Stimulated activated CD4-positive, alpha-beta T cell treated with anti-CD3 and anti-CD28 coated beads, Interleukin-15, amount 100 ng/mL, for 1 hour (primary cell): ENCODE data around the gene AURKAIP1.
"Not testable (repeated sequence)": the region's sequence is repeated elsewhere in the genome, so short reads cannot be mapped to it uniquely, and the experiment has no call there.

ENCODE experiments used
- DNase-seq, 2 donors: peaks; one replicate each; pipeline ENCODE4 v3.0.0-alpha.2; 2020; ENCODE audit warnings: low read depth in 1 of 2, low spot score in 1 of 2

AURKAIP1 gene

DNA sequence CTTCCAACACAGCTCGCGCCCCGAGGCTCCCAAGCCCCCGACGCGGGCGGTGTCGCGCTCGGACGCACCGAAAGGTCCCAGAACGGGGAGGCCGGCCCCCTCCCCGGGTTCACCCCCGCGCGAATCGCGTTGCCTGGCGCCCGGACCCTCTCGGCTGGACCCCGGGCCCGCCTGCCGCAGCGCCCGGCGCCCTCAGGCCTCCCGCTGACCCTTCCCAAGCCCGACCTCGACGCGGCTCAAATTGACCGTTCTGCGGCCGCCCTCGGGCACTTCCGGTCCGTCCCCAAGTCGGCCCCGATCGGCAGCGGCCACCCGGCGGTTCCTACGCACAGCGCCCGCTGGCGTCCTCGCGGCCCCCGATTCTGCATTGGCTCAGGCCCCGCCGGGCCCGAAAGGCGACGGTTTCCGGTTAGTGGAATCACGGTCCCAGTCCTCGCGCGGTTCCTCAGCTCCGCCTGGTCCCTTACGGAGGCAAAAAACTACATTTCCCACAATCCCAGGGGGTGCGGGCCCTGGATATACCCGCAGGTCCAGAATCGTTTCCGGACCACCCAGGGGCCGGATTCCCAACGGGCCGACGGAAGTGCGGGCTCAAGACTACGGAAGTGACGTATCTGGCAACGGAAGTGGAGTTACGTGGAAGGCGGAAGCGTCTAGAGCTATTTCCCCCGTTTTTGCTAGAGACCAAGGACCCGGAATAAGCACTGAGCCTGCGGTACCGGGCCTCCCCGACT, at the start of gene AURKAIP1:
Gene AURKAIP1 (minus strand): TSS at position 279 of the 734 bp plus-strand sequence. CDS start 451 bp downstream, outside the sequence.
- peak; percentile 87 to 88 for DNase-seq

DNA sequence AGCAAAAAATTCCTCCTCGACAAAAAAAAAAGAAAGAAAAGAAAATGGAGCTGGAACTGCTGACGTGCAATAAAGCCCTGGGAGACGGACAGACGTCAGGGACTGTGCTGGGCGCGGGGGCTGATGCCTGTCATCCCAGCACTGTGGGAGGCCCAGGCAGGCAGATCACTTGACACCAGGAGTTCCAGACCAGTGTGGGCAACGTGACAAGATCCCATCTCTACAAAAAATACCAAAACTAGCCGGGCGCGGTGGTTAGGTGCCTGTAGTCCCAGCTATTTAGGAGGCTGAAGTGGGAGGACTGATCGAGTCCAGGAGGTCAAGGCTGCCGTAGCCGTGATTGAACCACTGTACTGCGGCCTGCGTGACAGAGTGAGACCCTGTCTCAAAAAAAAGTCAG, 49.7 kb upstream of the AURKAIP1 start:
- no peak for DNase-seq

DNA sequence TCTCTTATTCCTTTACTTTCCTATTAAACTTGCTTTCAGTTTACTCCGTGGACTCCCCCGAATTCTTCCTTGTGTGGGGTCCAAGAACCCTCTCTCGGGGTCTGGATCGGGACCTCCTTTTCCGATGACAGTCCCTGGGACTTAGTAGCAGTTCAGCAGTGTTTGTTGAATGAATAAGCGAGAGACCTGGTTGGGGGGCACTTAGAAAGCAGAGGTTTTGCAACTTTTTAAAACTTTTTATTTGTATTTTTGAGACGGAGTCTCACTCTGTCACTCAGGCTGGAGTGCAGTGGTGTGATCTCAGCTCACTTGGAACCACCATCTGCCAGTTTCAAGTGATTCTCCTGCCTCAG, 48.2 kb upstream of the AURKAIP1 start:
- no peak for DNase-seq

DNA sequence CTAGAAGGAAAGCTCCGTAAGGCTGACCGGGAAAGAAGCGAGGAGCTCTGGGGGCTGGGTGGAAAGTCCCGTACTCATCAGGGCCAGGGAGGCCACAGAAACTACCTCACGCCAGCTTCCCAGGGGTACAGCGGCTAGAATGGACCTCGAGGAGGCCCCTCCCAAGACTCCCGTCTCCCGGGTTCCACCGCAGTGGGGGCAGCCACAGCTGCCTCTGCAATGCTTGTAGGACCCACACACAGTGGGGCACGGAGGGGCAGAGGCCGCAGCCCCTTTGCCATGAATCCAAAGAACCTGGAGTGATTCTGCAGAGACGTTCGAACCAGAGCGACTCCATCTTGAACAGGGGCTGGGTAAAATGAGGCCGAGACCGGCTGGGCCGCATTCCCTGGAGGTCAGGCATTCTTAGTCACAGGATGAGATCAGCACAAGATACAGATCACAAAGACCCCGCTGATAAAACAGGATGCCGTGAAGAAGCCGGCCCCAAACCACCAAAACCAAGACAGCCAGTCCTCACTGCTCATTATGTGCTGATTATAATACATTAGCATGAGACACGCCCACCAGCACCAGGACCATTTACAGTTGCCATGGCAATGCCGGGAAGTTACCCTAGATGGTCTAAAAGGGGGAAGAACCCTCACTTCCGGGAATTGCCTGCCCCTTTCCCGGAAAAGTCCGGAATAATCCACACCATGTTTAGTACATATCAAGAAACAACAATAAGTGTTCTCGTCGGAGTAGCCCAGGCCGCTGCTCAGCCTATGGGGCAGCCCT, 47.6 kb upstream of the AURKAIP1 start:
- DNase-seq: no peak

DNA sequence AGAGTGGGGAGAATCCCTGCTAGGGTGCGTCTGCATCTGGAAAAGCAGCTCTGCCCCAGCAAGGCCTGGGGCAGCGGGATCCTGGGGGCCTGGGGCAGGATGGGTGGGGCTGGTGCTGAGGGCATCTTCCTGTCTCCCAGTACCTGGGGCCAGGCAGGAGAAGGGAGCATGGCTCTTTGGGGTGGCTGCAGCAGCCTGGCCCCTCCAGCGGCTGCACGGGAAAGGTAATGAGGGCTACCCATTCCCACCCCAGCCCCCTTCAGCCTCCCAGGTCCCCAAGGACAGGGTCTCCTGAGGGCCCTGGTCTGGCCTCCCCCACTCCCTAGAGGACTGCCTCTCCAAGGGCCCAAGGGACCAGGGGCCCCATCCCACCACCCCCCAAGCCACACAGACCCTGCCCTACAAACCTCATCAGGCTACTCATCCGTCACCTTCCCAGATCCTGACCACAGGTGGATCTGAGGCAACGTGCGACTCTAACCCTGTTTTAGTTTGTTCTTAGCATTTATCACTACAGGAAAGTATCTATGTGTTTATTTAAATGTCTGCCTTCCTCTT, 47.0 kb upstream of the AURKAIP1 start:
- DNase-seq: no peak

DNA sequence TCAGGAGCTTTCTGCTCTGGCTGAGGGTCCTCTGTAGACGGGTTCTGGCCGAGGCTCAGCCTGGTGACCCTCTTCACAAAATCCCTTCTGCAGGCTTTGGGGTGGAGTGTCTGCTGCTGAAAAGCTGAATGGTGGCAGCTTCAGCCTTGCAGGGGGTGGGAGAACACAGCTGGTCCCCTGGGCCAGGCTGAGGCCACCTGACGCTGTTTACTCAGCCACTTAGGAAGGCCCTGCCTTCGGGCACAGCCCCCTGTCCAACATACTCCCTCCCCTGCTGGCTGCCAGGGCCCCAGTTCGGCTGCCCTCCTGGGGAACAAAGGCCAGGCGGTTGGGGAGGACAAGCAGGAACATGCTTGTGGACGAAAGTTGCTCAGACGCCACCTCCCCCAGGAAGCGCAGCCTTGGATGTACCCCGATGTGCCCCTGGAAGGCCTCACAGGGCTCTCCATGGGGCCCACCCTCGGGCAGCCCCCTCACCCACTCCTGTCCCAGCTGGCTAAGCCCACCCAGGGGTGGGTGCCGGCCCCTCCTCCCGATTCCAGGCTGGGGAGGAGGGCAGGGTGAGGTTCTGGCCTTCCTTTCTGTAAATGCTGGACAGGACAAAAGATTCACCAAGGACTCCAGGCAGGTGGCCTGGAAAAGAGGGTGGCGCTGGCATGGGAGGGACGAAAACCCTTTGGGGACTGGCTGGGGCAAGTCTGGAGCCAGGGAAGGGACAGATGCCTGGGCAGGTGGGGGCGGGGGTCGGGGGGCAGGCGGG, 46.3 kb upstream of the AURKAIP1 start, which contains the start of gene ANKRD65:
Gene ANKRD65 (minus strand): TSS at position 130 of the 760 bp plus-strand sequence. CDS start 271 bp downstream, outside the sequence.
- no peak for DNase-seq

DNA sequence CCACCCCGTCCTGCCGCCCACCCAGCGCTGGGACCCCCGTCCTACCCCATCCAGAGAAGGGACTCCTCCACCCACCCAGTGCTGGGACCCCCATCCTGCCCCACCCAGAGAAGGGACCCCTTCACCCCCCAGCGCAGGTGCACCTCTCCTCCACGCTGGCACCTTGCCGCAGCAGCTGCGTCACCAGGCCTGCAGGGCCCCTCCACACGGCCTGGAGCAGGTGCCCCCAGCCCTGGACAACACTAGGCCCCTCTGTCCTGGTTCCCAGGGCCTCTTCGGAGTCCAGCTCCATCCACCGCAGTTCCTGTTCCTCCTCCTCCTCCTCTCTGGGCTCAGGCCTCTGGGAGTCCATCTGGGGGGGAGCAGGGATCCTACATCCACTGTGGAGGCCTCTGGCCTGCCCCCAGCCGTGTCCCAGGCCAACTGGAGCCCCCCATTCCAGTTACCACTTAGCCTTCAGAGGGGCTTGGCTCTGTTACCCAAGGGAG, 45.7 kb upstream of the AURKAIP1 start:
- DNase-seq: no peak

DNA sequence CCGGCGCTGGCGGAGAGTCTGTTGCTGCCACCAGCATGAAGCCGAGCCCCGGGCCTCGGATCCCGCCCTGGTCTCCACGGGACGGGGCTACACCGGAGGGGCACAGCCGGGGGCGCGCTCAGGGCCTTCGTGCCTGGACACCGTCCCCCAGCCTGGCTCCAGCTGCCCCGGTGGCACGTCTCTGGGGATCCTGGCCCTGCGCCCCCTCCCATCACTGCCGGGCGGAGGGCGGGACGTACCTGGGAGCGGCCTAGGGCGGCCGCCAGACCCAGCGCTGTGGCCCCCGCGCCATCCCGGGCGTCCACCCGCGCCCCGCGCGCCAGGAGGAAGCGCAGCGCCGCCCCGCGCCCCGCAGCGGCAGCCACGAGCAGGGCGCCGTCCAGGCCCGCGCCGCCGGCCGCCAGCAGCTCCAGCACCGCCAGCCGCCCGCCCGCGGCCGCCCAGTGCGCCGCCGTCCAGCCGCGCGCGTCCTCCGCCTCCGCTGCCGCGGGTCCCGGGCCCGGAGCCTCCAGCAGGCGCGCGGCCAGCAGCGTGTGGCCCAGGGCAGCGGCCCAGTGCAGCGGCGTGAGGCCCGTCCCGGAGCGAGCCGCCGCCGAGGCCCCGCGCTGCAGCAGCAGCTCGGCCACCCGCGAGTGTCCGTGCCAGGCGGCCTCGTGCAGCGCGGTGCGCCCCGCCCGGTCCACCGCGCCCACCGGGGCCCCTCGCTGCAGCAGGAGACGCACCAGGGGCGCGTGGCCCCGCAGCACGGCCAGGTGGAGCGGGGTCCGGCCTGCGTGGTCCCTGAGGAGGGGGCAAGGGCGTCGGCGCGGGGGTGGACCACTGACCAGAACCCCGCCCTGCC, 45.0 kb upstream of the AURKAIP1 start:
- no peak for DNase-seq

DNA sequence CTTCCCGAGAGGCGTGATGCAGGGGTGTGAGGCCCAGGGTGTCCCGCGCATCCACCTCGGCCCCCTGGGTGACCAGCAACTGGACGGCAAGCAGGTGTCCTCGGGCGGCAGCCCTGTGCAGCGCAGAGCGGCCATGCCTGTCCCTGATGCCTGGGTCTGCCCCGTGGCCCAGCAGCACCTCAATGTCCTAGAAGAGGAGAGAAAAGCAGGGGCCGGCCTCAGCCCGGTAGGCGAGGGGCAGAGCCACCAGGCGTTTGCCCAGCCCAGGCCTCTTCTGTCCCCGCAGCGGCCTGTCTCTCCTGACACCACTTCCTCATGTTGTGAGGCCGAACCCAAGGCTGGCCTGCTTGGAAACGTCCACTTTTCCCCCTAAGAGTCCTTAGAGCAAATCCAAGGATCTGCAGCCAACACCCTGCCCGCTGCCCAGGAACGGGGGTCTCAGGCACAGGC, 44.4 kb upstream of the AURKAIP1 start:
- no peak for DNase-seq

DNA sequence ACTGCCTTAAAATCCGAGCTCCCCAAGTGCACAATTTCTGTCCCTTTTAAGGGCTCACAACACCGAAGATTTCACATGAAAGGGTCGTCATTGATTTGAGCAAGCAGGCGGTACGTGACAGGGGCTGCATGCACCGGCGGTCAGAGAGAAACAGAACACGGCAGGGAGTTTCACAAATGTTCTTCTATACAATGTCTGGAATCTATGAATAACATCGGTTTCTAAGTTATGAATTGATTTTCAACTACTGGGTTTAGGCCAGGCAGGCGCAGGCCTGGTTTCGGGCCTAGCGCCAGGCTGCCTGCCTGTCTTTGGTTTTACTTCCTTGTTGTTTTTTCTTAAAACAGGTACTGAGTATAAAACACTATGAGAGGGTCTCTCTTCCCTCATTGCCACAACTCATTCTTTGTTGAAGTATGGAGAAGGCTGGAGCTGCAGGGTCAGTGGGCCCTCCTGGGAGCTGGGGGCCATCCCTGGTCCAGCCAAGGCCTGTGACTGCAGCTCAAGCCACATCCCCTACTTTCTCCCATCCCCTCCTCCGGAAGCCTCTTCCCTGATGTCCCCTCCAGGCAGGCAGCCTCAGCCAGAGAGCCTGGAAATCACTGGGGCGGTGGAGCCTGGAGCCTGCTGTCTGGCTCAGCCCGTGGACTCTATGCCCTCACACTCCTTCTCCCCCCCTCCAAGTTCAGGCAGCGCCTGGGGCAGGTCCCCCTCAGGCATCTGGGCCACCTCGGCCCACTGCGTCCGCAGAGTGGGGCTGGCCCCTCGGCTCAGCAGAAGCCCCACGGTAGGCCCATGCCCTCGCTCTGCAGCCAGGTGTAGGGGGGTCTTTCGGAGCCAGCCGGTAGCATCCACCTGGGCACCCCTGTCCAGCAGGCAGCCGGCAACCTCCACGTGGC, 43.7 kb upstream of the AURKAIP1 start:
- no peak for DNase-seq

DNA sequence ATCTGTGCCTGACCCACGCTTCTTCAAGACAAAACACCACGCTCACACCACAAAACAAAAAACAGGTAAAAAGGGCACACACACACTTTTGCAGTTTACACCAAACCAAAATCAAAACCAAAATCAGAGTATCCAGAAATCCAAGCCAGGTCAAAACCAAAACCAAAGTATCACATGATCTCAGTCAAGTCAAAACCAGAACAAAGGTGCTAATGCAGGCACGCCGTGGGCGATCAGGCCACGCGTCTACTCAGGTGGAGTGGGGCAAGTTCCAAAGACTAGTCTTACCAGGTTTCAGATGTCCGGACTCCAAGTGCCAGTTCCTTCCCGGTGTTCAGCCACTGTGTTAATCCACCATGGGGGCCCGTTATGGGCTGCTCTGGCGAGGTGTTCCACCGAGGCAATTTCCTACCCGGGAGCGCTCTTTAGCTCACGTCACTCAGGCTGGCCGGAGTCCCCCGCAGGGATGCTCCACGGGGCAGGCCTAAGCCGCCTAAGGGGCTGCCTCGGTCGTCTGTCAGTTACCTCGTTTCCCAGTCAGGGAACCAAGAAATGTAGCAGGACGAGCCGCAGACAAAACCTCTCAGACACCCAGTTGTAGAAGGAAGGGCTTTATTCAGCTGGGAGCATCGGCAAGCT, 42.9 kb upstream of the AURKAIP1 start:
- DNase-seq: not testable (repeated sequence)

DNA sequence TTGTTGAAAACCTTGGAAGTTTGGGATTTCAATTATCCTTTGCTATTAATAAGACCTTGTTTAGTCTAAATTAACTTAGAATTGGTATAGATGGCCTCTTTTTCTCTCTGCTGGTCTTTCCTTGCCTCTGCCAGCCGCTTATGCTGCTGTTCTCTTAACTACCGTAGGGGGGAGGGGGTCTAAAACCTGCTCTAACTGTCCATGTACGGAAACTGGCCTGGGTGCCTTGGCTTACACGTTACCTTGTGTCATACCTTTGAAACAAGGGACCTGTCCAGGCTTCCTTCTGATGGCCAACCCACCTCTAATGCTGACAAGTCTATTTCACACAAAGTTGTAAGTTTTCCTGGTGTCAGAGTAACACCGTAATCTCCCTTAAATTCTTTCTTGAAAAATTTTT, 42.4 kb upstream of the AURKAIP1 start:
- not testable (repeated sequence) for DNase-seq

DNA sequence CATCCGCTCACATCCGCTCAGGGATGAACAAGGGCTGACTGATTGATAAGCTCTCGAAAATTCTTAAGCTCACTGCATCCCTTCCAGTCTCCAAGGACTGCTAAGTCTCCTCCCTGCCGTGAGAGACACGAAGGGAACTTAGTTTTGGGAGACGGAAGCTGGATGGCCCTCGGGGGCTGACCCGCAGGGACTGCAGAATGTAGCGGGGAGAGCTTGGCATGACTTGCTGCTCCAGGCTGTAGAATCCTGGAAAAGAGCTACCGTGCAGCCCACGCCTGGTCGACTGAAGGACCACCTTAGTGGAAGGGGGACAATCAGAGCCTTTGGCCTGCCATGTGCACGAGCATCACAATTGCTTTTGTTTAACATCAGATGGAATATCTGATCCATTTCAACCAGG, 40.7 kb upstream of the AURKAIP1 start:
- no peak for DNase-seq

DNA sequence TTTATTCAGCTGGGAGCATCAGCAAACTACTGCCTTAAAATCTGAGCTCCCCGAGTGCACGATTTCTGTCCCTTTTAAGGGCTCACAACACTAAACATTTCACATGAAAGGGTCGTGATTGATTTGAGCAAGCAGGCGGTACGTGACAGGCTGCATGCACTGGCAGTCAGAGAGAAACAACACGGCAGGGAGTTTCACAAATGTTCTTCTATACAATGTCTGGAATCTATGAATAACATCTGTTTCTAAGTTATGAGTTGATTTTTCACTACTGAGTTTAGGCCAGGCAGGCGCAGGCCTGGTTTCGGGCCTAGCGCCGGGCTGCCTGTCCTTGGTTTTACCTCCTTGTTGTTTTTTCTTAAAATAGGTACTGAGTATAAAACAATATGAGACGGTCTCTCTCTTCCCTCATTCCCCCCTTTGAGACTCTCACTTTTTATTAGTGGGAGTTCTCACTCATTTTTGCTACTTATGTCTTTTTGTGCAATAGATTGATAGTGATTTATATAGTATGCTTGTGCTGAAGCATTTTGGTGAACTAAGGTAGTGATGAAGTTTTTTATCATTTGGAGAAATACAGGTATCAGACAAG, 37.4 kb upstream of the AURKAIP1 start:
- DNase-seq: not testable (repeated sequence)

DNA sequence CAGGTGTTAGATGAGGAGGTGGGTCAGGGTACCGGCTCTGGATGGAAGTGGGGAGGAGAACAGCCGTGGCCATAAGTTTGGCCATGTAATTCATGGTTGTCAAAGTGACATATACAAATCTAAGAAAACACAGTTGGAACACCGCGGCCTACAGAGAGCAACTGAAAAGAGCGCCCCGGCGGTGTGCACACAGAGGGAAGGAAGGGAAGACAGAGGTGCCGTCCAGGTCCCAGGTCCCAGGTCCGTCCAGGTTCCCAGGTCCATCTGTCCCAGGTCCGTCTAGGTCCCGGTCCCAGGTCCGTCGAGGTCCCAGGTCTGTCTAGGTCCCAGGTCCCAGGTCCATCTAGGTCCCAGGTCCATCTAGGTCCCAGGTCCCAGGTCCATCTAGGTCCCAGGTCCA, 36.6 kb upstream of the AURKAIP1 start:
- DNase-seq: no peak

DNA sequence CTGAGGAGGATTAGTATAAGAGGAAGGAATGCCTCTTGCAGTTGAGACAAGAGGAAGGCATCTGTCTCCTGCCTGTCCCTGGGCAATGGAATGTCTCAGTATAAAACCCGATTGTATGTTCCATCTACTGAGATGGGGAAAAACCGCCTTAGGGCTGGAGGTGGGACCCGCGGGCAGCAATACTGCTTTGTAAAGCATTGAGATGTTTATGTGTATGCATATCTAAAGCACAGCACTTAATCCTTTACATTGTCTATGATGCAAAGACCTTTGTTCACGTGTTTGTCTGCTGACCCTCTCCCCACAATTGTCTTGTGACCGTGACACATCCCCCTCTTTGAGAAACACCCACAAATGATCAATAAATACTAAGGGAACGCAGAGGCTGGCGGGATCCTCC, 35.2 kb upstream of the AURKAIP1 start:
- not testable (repeated sequence) for DNase-seq

DNA sequence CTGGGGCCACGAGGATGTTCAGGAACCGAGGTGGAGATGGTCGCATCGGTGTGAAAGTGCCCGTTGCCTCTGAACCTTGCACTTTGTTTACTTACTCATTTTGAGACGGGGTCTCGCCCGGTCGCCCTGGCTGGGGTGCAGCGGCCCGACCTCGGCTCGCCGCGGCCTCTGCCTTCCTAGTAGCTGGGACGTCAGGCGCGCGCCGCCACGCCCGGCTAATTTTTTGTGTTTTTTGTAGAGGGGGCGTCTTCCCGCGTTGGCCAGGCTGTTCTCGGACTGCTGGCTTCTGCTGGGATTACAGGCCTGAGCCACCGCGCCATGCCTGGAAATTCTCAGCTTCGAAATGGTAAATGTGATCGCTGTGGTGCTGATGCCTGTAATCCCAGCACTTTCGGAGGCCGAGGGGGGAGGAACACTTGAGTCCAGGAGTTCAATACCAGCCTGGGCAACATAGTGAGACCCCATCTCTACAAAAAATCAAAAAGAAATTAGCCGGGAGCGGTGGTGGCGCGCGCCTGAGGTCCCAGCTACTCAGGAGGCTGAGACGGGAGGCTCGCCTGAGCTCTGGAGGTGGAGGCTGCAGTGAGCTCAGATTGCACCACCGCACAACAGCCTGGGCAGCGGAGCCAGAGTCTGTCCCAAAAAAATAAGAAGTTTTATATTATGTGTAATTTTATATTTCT, 32.8 kb upstream of the AURKAIP1 start:
- DNase-seq: no peak
